Measurements from ENCODE around the gene POMT1. TPM values are rescaled to one million over a fixed set of nuclear protein-coding genes. Genes with fewer than 3 reads are reported as not detected.

POMT1 gene
- total and polyA plus RNA-seq, 2 of the 8 experiments (the other 6 are each of a cell fraction or from before 2014, with no cell fraction given): 22.3 to 33.2 TPM

DNA sequence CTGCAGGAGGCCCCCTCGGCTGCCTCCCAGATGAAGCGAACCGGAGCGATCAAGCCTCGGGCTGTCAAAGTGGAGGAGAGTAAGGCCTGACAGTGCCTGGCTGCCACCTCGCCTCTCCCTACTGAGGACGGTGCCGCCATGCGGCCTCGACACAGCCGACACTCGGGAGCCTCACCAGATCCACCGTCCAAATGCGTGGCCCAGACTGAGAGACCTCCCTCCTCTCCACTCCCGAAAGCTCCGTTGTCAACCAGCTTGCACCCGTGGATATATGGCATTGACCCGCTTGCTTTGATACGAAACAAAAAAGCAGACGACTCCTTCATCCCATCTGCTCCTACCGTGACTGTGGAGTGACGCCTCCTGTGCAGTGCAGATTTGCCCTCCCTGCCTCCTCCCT, 6.9 kb upstream of the POMT1 start (continued):
- TF ChIP-seq SIX5 (IDR thresholded peaks at IDR 0.05; ENCODE audit: low read depth, low read length) (no peak), RAD21 (IDR thresholded peaks at IDR 0.05 in 1 of 2, conservative IDR thresholded peaks at IDR 0.05 in 1 of 2; ENCODE audit: low read depth in 2 of 2, low read length in 2 of 2) (no peak), SP1 (IDR thresholded peaks at IDR 0.05; ENCODE audit: low read depth, low read length) (no peak), NANOG (IDR thresholded peaks at IDR 0.05; ENCODE audit: insufficient read depth, low read depth, low read length, poor library complexity, severe bottlenecking) (no peak), CEBPB (IDR thresholded peaks at IDR 0.05; ENCODE audit: low read depth, low read length) (no peak), YY1 (IDR thresholded peaks at IDR 0.05; ENCODE audit: low read depth, low read length) (no peak), GABPA (IDR thresholded peaks at IDR 0.05; ENCODE audit: borderline replicate concordance, insufficient read depth, low read length) (no peak), POLR2A (IDR thresholded peaks at IDR 0.05; ENCODE audit: control extremely low read depth in 1 of 2, low read depth in 2 of 2, low read length in 2 of 2) (no peak)
